AG10803 (cell line): ENCODE measurements around the gene SOCS6.
A peak's percentile ranks its signal among the peaks of the same experiment; 100 is the strongest.
"Not testable (repeated sequence)": the region's sequence is repeated elsewhere in the genome, so short reads cannot be mapped to it uniquely, and the experiment has no call there.

ENCODE experiments used
- DNase-seq: peaks from one replicate; pipeline ENCODE4 v3.0.0; 2010; ENCODE audit warnings: low read depth
- H3K4me3 ChIP-seq: 2 replicates; pipeline ENCODE4 v1.5.1; 2011; ENCODE audit warnings: mild to moderate bottlenecking, low read length, control low read depth
- TF ChIP-seq, protein P1 (sequence below): conservative IDR thresholded peaks from 2 replicates; pipeline ENCODE4 v1.5.1; 2011; ENCODE audit warnings: mild to moderate bottlenecking, low read length, control low read depth, inconsistent platforms

Gene SOCS6

DNA sequence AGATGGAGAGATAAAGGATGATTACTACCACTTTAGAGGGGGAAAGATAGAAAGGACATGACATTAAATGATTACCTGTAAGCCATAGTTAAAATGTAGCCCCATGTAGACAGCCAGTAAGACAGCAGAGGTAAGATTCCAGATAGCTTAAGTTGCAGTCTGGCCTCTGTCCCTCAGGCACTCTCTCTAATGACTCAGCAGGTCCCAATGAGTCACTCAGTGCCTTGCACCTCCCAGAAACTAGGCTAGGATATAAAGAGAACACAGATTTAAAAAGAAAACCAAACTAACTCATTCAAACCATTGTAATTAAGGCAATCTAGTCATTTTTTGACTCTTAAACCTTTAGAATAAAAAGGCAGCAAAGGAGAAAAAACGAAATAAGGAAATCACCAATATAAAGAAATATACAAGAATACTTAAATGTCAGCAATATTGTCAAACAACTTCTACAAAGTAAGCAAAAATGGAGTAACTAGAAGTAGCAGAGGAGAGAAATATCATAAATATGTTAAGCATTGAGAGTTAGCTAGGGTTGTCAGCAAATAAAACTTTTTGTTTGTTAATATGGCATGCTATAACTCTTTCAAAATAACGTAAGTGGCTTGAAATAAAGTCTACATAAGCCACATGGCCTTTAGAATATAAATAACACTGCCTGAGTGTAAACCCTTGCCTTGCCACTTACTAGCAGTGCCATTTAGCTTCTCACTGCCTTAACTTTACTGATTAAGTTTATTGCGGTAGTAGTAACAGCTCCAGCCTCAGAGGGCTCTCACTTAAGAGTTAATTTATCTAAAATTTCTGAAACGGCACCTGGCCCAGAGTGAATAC, 48.5 kb downstream of the SOCS6 start:
- no peak overlapping the region for H3K4me3 ChIP-seq
- TF ChIP-seq, protein P1, sequence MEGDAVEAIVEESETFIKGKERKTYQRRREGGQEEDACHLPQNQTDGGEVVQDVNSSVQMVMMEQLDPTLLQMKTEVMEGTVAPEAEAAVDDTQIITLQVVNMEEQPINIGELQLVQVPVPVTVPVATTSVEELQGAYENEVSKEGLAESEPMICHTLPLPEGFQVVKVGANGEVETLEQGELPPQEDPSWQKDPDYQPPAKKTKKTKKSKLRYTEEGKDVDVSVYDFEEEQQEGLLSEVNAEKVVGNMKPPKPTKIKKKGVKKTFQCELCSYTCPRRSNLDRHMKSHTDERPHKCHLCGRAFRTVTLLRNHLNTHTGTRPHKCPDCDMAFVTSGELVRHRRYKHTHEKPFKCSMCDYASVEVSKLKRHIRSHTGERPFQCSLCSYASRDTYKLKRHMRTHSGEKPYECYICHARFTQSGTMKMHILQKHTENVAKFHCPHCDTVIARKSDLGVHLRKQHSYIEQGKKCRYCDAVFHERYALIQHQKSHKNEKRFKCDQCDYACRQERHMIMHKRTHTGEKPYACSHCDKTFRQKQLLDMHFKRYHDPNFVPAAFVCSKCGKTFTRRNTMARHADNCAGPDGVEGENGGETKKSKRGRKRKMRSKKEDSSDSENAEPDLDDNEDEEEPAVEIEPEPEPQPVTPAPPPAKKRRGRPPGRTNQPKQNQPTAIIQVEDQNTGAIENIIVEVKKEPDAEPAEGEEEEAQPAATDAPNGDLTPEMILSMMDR, result no peak
- DNase-seq, result peak; percentile 83

DNA sequence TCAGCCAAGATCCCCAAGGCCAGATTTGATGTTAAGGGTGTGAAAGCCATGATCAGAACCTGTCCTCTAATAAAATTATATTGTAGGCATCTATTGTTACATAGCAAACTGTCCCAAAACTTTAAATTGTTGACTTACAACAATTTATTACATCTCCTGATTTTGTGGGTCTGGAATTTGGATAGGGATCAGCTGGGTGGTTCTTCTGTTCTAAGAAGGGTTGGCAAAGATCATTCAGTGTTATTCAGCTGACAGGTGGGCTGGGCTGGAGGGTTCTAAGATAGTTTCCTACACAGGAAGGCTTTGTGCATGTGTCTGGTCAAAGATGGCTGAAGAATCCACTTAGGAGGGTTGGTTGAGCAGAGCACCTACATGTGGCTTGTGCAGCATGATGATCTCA, 50.0 kb downstream of the SOCS6 start:
- DNase-seq, result no peak
- no peak overlapping the region for H3K4me3 ChIP-seq
- TF ChIP-seq, protein P1, result no peak

DNA sequence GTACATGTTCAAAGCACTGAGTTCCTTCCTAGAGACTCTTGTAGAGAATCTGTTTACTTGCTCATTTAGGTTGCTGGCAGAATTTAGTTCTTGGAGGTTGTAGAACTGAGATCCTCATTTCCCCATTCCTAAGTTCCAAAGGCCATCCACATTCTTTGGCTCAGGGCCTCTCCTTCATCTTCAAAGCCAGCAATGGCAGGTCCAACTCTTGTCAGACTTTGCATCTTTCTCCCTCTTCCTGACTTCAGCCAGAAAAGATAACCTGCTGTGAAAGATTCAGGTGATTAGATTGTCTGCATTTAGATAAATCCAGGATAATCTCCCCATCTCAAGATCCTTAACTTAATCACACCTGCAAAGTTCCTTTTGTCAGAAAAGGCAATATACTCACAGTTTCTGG, 51.1 kb downstream of the SOCS6 start:
- no peak overlapping the region for H3K4me3 ChIP-seq
- TF ChIP-seq, protein P1, result no peak
- DNase-seq, result no peak

DNA sequence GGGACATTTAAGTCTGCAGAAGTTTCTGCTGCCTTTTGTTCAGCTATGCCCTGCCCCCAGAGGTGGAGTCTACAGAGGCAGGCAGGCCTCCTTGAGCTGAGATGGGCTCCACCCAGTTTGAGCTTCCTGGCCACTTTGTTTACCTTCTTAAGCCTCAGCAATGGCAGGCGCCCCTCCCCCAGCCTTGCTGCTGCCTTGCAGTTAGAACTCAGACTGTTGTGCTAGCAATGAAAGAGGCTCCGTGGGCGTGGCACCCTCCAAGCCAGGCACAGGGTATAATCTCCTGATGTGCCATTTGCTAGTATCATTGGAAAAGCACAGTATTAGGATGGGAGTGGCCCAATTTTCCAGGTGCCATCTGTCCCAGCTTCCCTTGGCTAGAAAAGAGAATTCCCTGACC, 59.6 kb downstream of the SOCS6 start:
- DNase-seq, H3K4me3 ChIP-seq: not testable (repeated sequence)

DNA sequence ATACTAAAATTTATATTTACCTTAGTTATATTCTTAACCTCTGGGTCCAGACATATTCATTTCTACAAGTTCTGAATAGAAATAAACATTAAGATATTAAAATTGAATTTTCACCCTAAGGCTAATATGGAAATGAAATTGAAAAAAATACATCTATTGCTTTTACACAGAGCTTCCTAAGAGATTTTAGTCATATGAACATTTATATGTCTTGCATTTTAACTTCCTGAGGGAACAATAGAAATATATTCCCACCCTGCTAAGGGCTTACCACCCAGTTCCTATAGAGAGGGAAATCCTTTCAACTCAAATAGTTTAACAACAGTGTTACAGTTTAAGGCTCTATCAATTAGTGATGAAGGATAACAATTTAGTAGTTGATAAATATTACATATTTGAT, 60.5 kb downstream of the SOCS6 start:
- DNase-seq, result no peak
- TF ChIP-seq, protein P1, result no peak
- no peak overlapping the region for H3K4me3 ChIP-seq

DNA sequence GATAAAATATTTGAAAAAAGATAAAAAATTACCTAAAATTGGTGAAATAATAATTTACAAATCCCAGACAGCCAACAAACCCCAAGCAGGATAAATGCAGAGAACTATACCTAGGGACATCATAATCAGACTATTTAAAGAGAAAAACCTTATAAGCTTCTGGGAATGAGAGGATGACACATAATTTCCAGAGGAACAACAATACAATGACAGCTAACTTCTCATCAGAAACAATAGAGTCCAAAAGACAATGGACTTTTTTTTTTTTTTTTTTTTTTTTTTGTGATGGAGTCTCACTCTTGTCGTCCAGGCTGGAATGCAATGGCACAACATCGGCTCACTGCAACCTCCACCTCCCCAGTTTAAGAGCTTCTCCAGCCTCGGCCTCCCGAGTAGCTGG, 65.2 kb downstream of the SOCS6 start:
- no peak overlapping the region for H3K4me3 ChIP-seq
- no peak for DNase-seq
- TF ChIP-seq, protein P1, result no peak

DNA sequence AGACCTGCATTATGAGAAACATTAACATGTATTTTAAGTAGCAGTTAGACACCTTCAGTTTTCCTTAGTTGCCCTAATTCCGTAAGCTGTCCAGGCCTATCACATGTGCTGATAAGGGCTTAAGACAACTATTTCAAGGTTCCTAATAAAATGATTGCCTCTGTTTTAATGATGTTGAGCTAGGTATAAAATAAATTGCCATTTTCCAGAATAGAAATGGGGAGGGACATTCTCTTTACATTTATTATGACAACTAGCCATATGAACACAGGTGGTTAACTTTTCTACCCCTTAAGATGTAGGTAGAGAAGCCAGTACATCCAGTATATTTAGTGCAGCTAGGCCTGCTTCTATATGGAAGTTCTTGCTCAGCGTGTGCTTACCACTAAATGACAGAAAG, 65.9 kb downstream of the SOCS6 start:
- no peak overlapping the region for H3K4me3 ChIP-seq
- TF ChIP-seq, protein P1, result no peak
- no peak for DNase-seq
